Measurements from ENCODE around the gene GALNT3.

Gene GALNT3
- 1.9 reads per million, percentile 2 among the genes with 10 or more reads in this experiment for total RNA-seq

- DNase-seq = peak; percentile 2
These were observed at the start of gene GALNT3 for GRCh38 chr2:165793779-165794535. GALNT3 (minus strand) TSS chr2:165794247; CDS start chr2:165770700, 23,547 bp downstream.

- DNase-seq = no peak
These were observed 49.3 kb upstream of the GALNT3 start for GRCh38 chr2:165843351-165843750.

- no peak for DNase-seq
These were observed 46.4 kb upstream of the GALNT3 start for GRCh38 chr2:165840333-165840958.

DNA sequence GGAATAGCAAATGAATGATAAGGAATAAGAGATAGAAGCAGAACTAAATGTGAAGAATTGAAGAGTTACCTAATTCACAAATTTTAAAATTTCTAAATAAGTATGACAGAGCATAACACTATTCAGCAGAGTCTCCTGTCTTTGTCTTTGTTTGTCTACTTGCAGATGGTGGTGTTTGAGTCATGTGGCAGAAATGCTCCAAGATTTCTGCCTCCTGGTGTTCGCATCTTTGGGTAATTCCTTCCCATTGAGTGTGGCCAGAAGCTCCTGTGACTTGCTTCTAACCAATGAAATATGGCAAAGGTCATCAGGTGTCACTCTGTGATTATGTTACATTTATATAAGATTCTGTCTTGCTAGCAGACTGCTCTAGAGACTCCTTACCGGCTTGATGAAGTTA, 45.6 kb upstream of the GALNT3 start:
- no peak for DNase-seq

DNA sequence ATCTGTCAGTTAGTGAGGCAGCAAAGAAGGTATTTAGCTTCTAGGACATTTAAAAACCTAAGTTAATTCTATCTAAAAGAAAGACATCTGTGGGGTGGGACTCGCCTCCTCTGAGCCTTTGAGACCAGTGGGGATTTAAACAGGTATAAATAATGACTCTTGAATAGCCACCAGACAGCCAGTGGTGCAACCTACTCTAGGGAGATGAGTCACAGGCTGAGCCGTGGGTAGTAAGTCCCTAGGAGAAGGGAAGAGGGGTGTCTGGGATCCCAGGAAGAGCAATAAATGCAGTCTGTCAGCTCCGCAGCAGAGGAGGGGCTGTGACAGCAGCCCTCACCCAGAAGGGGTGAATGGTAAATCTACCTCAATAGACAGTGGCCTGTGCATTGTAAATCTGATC, 43.1 kb upstream of the GALNT3 start:
- no peak for DNase-seq

DNA sequence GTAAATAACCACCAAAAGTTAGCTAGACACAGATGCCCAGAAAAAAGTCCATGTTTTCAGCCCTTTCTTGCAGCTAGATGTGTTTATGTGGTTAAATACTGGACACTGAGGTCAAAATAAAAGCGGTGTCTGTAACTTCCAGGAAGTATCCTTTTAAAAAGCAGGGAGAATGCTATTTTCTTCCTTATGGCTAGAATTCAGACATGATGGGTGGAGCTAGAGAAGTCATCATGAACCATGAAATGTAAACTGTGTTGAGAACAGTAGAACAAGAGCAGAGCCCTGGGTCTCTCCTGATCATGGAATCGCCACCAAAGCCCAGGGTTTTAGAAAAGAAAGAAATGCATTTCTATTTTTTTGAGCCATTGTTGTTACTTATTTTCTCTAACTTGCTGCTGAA, 41.3 kb upstream of the GALNT3 start:
- no peak for DNase-seq

DNA sequence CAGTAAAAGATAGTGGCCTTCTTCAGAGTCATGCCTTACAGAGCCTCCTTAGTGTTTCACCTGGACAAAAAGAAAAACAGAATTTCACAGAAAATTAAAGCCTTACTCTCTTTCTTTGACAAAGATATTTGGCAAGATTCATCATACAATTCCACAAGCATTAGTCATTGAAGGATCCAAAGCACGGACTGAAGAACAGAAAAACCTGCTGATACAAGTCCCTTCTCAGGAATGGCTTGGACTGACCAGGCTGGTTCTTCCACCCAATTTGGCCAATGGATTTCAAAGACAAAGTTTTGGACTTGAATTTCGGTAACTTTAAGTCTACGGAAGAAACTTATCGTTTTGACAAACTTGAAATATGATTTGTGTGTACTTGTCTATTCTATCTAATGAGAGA, 39.1 kb upstream of the GALNT3 start:
- DNase-seq = no peak

DNA sequence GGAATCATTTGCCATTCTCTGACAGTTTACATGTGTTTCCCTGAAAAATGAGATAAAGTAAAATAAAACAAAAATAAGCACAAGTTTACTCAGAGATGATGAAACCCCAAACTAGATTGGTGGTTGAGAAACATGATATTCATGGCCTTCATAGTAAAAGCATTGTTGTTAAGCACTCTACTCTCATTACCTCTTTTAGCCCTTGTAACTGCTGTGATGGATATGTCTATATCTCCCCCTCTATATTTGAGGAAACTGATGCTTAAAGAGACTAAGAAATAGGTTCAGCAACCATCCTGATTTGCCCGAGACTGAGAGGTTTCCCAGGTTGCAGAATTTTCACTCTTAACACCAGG, 33.9 kb upstream of the GALNT3 start:
- DNase-seq = no peak

- no peak for DNase-seq
These were observed 33.2 kb upstream of the GALNT3 start for GRCh38 chr2:165827016-165827920.

- no peak for DNase-seq
These were observed 31.0 kb upstream of the GALNT3 start for GRCh38 chr2:165825041-165825440.

DNA sequence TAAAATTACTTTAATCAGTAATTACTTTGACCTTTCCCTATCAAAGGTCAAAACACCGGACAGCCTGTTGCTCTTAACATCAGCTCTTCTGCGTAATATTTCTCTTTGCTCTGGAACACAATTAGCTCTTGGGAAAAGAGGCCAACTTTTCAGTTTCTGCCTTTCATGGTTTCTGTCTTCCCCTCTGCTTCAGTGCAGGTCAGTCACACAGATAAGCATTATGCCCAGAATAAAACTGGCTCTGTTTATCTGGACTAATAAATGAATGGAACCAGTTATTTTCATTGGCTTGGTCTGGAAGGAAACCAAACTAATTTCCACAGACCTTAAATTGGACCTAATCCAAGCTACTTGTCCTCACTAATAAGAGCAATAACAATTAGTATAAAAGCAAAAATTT, 26.2 kb upstream of the GALNT3 start:
- DNase-seq = no peak

DNA sequence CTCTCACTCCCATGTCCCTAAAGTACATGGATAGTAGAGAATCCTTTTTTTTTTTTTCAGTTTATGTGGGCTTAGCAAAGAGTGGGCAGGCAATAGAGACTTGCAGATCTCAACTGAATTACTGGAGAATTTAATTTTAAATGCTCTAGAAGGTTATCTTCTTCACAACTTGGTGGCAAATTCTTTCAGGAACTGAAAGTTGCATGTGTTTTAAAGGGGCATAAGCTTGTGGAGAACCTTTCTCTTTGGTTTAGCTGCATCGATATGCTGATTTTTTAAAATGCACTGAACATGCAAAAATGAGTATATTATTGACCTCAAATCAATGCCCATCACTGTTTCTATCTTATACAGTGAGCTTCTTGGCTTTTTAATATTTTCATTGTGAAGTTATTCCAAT, 24.9 kb upstream of the GALNT3 start:
- DNase-seq = no peak

DNA sequence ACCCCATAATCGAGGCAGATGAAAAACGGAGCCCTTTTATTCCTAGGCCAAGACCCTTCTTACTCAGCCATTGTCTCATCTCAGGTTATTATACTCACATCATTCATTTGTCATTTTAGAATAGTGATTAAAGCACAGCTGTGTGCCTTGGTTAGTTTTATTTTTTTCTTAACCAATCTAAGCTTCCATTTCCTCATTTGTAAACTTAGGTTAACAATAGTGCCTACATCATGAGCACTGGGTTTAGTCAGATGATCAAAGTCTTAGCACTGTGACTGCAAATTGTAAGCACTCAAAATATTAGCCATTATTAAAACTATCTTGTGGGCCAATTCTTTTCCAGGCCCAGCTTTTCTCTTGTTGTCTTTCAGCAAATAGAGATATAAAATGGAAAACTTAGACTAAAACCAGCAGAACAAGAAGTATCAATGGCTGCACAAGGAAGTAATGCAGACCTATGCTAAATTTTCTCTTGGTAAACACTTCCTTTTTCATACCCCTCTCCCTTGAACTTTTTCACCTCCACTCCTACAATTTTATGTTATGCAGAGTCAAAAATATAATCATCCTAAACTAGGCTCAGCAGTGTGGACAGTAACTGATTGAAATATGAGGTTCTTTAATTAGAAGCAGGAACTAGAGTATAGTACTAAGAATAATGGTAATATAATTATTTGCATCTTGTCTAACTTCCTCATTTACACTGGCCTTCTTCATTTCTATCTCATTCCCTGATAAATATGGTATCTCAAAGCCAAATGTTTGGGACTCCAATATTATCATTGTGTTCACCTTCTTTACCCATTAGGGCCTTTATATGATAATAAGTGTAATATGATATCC, 21.5 kb upstream of the GALNT3 start:
- DNase-seq = no peak

- DNase-seq = no peak
These were observed 20.4 kb upstream of the GALNT3 start for GRCh38 chr2:165814473-165814872.

DNA sequence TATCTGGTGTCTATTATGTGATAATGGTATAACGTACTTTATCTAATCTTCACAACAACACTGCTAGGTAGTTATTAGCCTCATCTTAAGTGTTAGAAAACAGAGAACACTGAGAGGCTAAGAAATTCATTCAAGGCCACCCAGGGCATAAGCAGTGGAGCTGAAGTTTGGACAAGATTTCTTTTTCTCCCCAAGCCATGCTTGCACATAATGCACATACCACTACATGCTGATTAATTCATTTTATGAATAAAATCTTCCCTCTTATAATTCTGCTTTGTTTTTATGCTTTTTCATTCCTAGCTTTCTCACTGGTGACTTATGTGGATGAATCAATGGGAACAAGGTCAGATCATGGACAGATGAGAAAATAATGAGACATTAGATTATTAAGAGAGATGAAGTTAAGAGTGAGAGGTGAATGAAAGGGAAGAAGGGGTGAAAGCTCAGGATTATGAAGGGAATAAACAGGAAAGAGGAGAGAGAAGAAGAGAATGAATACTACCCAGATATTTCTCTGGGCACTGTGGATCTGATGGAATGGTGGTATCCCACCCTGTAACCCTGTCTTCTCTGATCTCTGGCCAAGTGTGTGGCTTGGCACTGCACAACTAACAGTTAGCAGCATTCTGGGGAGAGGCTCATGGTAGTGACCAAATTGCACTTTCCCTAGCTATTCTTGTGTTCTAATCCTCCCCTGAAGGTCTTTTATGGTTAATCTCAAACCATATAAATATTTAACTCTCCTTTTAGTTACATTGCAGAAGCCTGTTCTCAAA, 17.7 kb upstream of the GALNT3 start:
- no peak for DNase-seq

DNA sequence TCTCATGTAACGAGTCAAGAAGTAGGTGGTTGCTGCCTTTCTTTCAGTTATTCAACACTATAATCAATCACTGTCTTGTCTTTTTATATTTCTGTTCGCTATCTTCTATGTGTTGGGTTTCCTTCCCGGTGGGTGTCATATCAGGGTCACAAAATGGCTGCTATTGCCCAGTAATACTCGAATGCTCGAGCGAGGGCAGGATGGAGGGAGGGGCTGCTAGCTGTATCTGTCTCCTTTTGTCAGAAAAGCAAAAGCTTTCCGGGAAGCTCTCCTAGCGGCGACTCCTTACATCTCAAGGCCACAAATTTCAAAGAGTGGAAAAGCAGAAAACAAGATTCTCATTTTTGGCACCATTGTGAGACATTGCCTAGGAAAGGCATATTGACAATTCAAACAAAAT, 16.4 kb upstream of the GALNT3 start:
- DNase-seq = no peak

- DNase-seq = no peak
These were observed 10.7 kb upstream of the GALNT3 start for GRCh38 chr2:165804719-165805118.

GRCh38 chr2:165803123-165803760, 9.2 kb upstream of the GALNT3 start:
- DNase-seq = no peak

GRCh38 chr2:165801176-165801575, 7.1 kb upstream of the GALNT3 start:
- no peak for DNase-seq

DNA sequence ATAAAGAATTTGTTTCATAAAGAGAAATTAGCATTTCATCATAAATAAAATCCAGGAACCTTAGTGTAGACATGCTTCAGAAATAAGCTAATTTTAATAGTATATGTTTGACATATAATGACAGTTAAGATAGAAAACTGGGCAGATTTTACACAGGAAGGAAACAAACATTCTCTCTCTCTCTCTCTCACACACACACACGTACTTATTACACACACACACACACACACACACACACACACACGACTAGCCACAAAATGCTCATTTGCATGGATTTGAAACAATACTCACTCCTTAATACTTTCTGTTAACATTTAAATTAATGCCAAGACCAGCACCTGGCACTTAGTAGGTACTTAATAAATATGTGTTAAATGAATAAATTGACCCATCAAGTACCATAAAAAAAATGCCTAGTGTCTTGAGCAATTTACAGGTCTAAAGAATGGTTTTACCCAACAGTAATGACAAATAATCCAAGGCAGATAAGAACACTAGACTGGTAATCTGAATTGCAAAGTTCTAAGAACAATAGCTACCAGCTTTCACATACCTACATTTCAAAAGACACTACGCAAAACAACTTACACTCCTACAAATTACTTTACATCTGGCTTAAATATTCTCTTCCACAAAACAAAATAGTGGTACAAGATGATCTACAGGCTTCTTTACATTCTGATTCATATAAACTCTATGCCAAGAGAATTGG, 2.9 kb upstream of the GALNT3 start:
- no peak for DNase-seq

GRCh38 chr2:165796129-165796528, 2.1 kb upstream of the GALNT3 start:
- no peak for DNase-seq

All from effector CD4-positive, alpha-beta T cell (primary cell).